Breast epithelium (tissue), 3 donors: Measurements from ENCODE around the gene ZBTB40.

Experiments
- CTCF ChIP-seq, 3 donors: fragments of 450-650 bp; IDR thresholded peaks; one replicate each; pipeline ENCODE4 v1.5.1; 2016 to 2017; ENCODE audit warnings: antibody characterized with exemption in 3 of 3, mild to moderate bottlenecking in 3 of 3, moderate library complexity in 3 of 3
- POLR2A ChIP-seq: fragments of 450-650 bp; IDR thresholded peaks from one replicate; pipeline ENCODE4 v1.6.1; 2016; ENCODE audit warnings: antibody characterized with exemption, mild to moderate bottlenecking, moderate library complexity

- TF ChIP-seq CTCF (IDR thresholded peaks at IDR 0.05): no peak
- TF ChIP-seq POLR2A: no peak
Measured at GRCh38 chr1:22572818-22573217, 121.2 kb downstream of the ZBTB40 start.
